Keratinocyte (primary cell): ENCODE results near the gene INTS14. TPM values are rescaled to one million over a fixed set of nuclear protein-coding genes. Genes with fewer than 3 reads are reported as not detected.

ENCODE experiments used
- DNase-seq: peaks from one replicate; pipeline ENCODE4 v3.0.0-alpha.2; 2011; ENCODE audit warnings: low read depth, missing footprints, low spot score
- FAIRE-seq: peaks from 2 replicates; lab custom pipeline; 2011; peaks lifted over from hg19 to GRCh38; lab: Jason Lieb, UNC
- H2AFZ ChIP-seq: 2 replicates; pipeline ENCODE4 v1.6.0; 2012; ENCODE audit warnings: low read length, control low read depth, inconsistent platforms; ENCODE audit not compliant: control insufficient read depth
- H3K27ac ChIP-seq: 2 replicates; pipeline ENCODE4 v1.5.1; 2011; ENCODE audit warnings: low read length; ENCODE audit not compliant: control insufficient read depth, insufficient read depth
- H3K27me3 ChIP-seq: 3 replicates; pipeline ENCODE4 v1.6.0; 2011; ENCODE audit warnings: low read length; ENCODE audit not compliant: control insufficient read depth, insufficient read depth; ENCODE audit errors: extremely low read depth
- H3K36me3 ChIP-seq, 2 experiments: 2 replicates in 1 of 2; 3 replicates in 1 of 2; pipeline ENCODE4 v1.5.1; 2011; ENCODE audit warnings: low read length in 2 of 2, mild to moderate bottlenecking in 1 of 2; ENCODE audit not compliant: control insufficient read depth in 2 of 2, insufficient read depth in 2 of 2; ENCODE audit errors: extremely low read depth in 1 of 2
- H3K4me1 ChIP-seq: 3 replicates; pipeline ENCODE4 v1.5.1; 2011; ENCODE audit warnings: low read length; ENCODE audit not compliant: control insufficient read depth, insufficient read depth; ENCODE audit errors: extremely low read depth
- H3K4me2 ChIP-seq: 3 replicates; pipeline ENCODE4 v1.6.0; 2011; ENCODE audit warnings: low read depth, low read length; ENCODE audit not compliant: control insufficient read depth, insufficient read depth; ENCODE audit errors: extremely low read depth
- H3K4me3 ChIP-seq, 3 experiments: fragments of 200-600 bp in 1 of 3; sonication (generic) in 1 of 3; 2 replicates in 2 of 3; 3 replicates in 1 of 3; pipeline ENCODE4 v1.5.1; 2011 to 2016; ENCODE audit warnings: low read length in 3 of 3, mild to moderate bottlenecking in 3 of 3, control low read depth in 2 of 3, inconsistent platforms in 1 of 3, low read depth in 1 of 3, mixed read lengths in 1 of 3, mixed run types in 1 of 3, moderate library complexity in 1 of 3; ENCODE audit not compliant: control insufficient read depth in 2 of 3, insufficient read depth in 2 of 3; ENCODE audit errors: extremely low read depth in 1 of 3
- H3K79me2 ChIP-seq: 2 replicates; pipeline ENCODE4 v1.6.0; 2012; ENCODE audit warnings: low read length; ENCODE audit not compliant: control insufficient read depth, insufficient read depth
- H3K9ac ChIP-seq: 3 replicates; pipeline ENCODE4 v1.6.0; 2011; ENCODE audit warnings: low read length; ENCODE audit not compliant: control insufficient read depth, insufficient read depth; ENCODE audit errors: extremely low read depth
- H3K9me1 ChIP-seq: 3 replicates; pipeline ENCODE4 v1.6.0; 2011; ENCODE audit warnings: low read length; ENCODE audit not compliant: control insufficient read depth, insufficient read depth; ENCODE audit errors: extremely low read depth
- H3K9me3 ChIP-seq: 2 replicates; pipeline ENCODE4 v1.5.1; 2012; ENCODE audit warnings: low read depth, low read length; ENCODE audit not compliant: control insufficient read depth
- H4K20me1 ChIP-seq: 3 replicates; pipeline ENCODE4 v1.6.0; 2011; ENCODE audit warnings: low read length; ENCODE audit not compliant: control insufficient read depth, insufficient read depth; ENCODE audit errors: extremely low read depth
- EZH2 ChIP-seq: IDR thresholded peaks from one replicate; pipeline ENCODE4 v1.6.1; 2012; ENCODE audit warnings: inconsistent platforms, mild to moderate bottlenecking, low read length, moderate library complexity
- dilution Hi-C: fragments of 300-500 bp; cut with MboI; formaldehyde crosslinking; loops from one replicate; pipeline ENCODE4 v1.7.0; 2020; ENCODE audit warnings: low sequenced_read_pairs; ENCODE audit not compliant: extremely low pct_ligation_motif_present
- polyA plus RNA-seq, 5 experiments: library from polyadenylated mRNA; depleted of rRNA in 3 of 5; stranded (reverse) in 3 of 5; stranded (forward) in 1 of 5; unstranded in 1 of 5; fragments of >200 nt; gene quantifications; 1 replicate in 1 of 5; 2 replicates in 3 of 5; 3 replicates in 1 of 5; pipeline versions ENCODE4 v1.2.1 to v1.2.3, GENCODE V29; 2011 to 2012; ENCODE audit warnings: missing spikeins in 2 of 5, low read depth in 1 of 5, low replicate concordance in 1 of 5
- TF ChIP-seq, protein P1 (sequence below), 3 experiments: IDR thresholded peaks in 1 of 3; conservative IDR thresholded peaks in 1 of 3; optimal IDR thresholded peaks in 1 of 3; 2 replicates in 2 of 3; 3 replicates in 1 of 3; pipeline versions ENCODE3 to v1.5.1; 2011; ENCODE audit warnings: low read length in 3 of 3, mild to moderate bottlenecking in 3 of 3, moderate library complexity in 2 of 3, control low read depth in 1 of 3, inconsistent platforms in 1 of 3; ENCODE audit not compliant: insufficient read depth in 2 of 3; ENCODE audit errors: extremely low read depth in 1 of 3

INTS14 gene
- polyA plus RNA-seq, 1 donor (not counting 4 experiments of a cell fraction or from before 2014, with no cell fraction given) = 51.0 TPM

DNA sequence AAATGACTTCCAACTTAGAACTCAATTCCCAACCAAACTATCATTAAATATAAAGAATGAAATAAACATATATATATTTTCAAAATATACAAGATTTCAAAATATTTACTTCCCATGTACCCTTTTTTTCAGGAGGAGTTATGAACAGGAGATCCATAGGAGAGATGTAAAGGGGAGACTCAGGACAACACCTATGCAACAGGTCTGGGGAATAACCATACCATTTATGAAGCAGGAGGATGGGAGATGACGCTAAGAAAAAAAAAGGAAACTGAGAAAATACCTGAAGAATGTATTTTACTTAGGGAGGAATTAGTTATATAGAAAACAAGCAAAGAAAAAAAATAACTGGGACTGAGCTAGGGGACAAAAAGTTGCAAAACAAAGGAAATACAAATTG, 23.8 kb downstream of the INTS14 start:
- DNase-seq (no peak), FAIRE-seq (no peak)
- Histone ChIP-seq H3K9ac (no peak overlapping the region), H4K20me1 (no peaks in the 10 kb centered on the region), H3K9me3 (no peaks in the 10 kb centered on the region), H3K4me1 (no peaks in the 10 kb centered on the region), H3K4me2 (no peak overlapping the region), H2AFZ (no peak overlapping the region), H3K36me3 (peaks cover 16 to 33% of the 10 kb centered on the region in 2 experiments), H3K27ac (no peak overlapping the region), H3K27me3 (no peaks in the 10 kb centered on the region), H3K4me3 (no peak overlapping the region), H3K9me1 (no peaks in the 10 kb centered on the region), H3K79me2 (no peaks in the 10 kb centered on the region)
- no peak for TF ChIP-seq EZH2
- TF ChIP-seq, protein P1, sequence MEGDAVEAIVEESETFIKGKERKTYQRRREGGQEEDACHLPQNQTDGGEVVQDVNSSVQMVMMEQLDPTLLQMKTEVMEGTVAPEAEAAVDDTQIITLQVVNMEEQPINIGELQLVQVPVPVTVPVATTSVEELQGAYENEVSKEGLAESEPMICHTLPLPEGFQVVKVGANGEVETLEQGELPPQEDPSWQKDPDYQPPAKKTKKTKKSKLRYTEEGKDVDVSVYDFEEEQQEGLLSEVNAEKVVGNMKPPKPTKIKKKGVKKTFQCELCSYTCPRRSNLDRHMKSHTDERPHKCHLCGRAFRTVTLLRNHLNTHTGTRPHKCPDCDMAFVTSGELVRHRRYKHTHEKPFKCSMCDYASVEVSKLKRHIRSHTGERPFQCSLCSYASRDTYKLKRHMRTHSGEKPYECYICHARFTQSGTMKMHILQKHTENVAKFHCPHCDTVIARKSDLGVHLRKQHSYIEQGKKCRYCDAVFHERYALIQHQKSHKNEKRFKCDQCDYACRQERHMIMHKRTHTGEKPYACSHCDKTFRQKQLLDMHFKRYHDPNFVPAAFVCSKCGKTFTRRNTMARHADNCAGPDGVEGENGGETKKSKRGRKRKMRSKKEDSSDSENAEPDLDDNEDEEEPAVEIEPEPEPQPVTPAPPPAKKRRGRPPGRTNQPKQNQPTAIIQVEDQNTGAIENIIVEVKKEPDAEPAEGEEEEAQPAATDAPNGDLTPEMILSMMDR (optimal IDR thresholded peaks at IDR 0.05 in 1 of 3, IDR thresholded peaks at IDR 0.05 in 1 of 3, conservative IDR thresholded peaks at IDR 0.05 in 1 of 3; ENCODE audit: extremely low read depth in 1 of 3, insufficient read depth in 2 of 3, low read length in 3 of 3) = no peak
- dilution Hi-C loops = no loop called here

GRCh38 chr15:65584241-65584640, 26.7 kb downstream of the INTS14 start:
- Histone ChIP-seq H3K27ac (no peak overlapping the region), H3K27me3 (no peaks in the 10 kb centered on the region), H3K36me3 (peaks cover 12 to 45% of the 10 kb centered on the region in 2 experiments), H2AFZ (no peak overlapping the region), H3K4me1 (no peaks in the 10 kb centered on the region), H3K4me2 (no peak overlapping the region), H3K4me3 (no peak overlapping the region), H3K9me3 (no peaks in the 10 kb centered on the region), H3K9me1 (no peaks in the 10 kb centered on the region), H4K20me1 (no peaks in the 10 kb centered on the region), H3K79me2 (no peaks in the 10 kb centered on the region), H3K9ac (no peak overlapping the region)
- dilution Hi-C loops = no loop called here
- no peak for TF ChIP-seq EZH2
- TF ChIP-seq, protein P1 (optimal IDR thresholded peaks at IDR 0.05 in 1 of 3, IDR thresholded peaks at IDR 0.05 in 1 of 3, conservative IDR thresholded peaks at IDR 0.05 in 1 of 3; ENCODE audit: extremely low read depth in 1 of 3, insufficient read depth in 2 of 3, low read length in 3 of 3) = no peak
- FAIRE-seq = no peak
- no peak for DNase-seq
